KMS-11 (cell line): ENCODE results near the gene ERRFI1.

Experiments used
- H2AFZ ChIP-seq: fragments of 200-600 bp; sonication (generic); 2 replicates; pipeline ENCODE4 v1.6.1; 2016; ENCODE audit warnings: antibody characterized with exemption, mixed run types, low read depth
- H3K27ac ChIP-seq: fragments of 200-600 bp; sonication (generic); 2 replicates; pipeline ENCODE4 v1.6.1; 2016; ENCODE audit warnings: mild to moderate bottlenecking, mixed run types
- H3K27me3 ChIP-seq: fragments of 200-600 bp; sonication (generic); 2 replicates; pipeline ENCODE4 v1.6.1; 2017; ENCODE audit warnings: mild to moderate bottlenecking, low read depth, mixed run types, moderate library complexity; ENCODE audit not compliant: insufficient read depth
- H3K36me3 ChIP-seq: fragments of 200-600 bp; sonication (generic); 2 replicates; pipeline ENCODE4 v1.6.1; 2017; ENCODE audit warnings: mild to moderate bottlenecking, mixed run types; ENCODE audit not compliant: insufficient read depth
- H3K4me1 ChIP-seq: fragments of 200-600 bp; sonication (generic); 2 replicates; pipeline ENCODE4 v1.6.1; 2016; ENCODE audit warnings: mild to moderate bottlenecking, low read depth, mixed run types; ENCODE audit not compliant: poor library complexity, severe bottlenecking
- H3K4me2 ChIP-seq: fragments of 200-600 bp; sonication (generic); 2 replicates; pipeline ENCODE4 v1.7.0; 2016; ENCODE audit warnings: mild to moderate bottlenecking, mixed run types
- H3K4me3 ChIP-seq: fragments of 200-600 bp; sonication (generic); IDR thresholded peaks from 2 replicates; pipeline ENCODE4 v1.6.1; 2017; ENCODE audit warnings: low read depth, low read length, mixed read lengths; ENCODE audit not compliant: insufficient read depth
- H3K79me2 ChIP-seq: fragments of 200-600 bp; sonication (generic); 2 replicates; pipeline ENCODE4 v1.6.1; 2016; ENCODE audit warnings: low read depth, mixed run types; ENCODE audit not compliant: insufficient read depth
- H3K9ac ChIP-seq: fragments of 200-600 bp; sonication (generic); 2 replicates; pipeline ENCODE4 v1.6.1; 2016; ENCODE audit warnings: mild to moderate bottlenecking, mixed run types
- H4K20me1 ChIP-seq: fragments of 200-600 bp; sonication (generic); 2 replicates; pipeline ENCODE4 v1.6.1; 2016; ENCODE audit warnings: mild to moderate bottlenecking, mixed run types; ENCODE audit not compliant: insufficient read depth
- TF ChIP-seq, protein P1 (sequence below): fragments of 200-600 bp; sonication (generic); conservative IDR thresholded peaks from 2 replicates; pipeline ENCODE4 v1.6.1; 2017; ENCODE audit warnings: low read depth, mild to moderate bottlenecking, antibody characterized with exemption, low read length, moderate library complexity, mixed read lengths

ERRFI1 gene

GRCh38 chr1:8012955-8013354, 13.2 kb downstream of the ERRFI1 start:
- Histone ChIP-seq H3K79me2 (no peaks in the 10 kb centered on the region), H4K20me1 (no peaks in the 10 kb centered on the region), H3K27ac (no peak overlapping the region), H3K4me1 (peaks cover 3% of the 10 kb centered on the region), H3K36me3 (no peaks in the 10 kb centered on the region), H2AFZ (no peak overlapping the region), H3K4me2 (no peak overlapping the region), H3K27me3 (no peaks in the 10 kb centered on the region), H3K4me3 (no peak overlapping the region), H3K9ac (no peak overlapping the region)
- TF ChIP-seq, protein P1, sequence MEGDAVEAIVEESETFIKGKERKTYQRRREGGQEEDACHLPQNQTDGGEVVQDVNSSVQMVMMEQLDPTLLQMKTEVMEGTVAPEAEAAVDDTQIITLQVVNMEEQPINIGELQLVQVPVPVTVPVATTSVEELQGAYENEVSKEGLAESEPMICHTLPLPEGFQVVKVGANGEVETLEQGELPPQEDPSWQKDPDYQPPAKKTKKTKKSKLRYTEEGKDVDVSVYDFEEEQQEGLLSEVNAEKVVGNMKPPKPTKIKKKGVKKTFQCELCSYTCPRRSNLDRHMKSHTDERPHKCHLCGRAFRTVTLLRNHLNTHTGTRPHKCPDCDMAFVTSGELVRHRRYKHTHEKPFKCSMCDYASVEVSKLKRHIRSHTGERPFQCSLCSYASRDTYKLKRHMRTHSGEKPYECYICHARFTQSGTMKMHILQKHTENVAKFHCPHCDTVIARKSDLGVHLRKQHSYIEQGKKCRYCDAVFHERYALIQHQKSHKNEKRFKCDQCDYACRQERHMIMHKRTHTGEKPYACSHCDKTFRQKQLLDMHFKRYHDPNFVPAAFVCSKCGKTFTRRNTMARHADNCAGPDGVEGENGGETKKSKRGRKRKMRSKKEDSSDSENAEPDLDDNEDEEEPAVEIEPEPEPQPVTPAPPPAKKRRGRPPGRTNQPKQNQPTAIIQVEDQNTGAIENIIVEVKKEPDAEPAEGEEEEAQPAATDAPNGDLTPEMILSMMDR, result no peak

DNA sequence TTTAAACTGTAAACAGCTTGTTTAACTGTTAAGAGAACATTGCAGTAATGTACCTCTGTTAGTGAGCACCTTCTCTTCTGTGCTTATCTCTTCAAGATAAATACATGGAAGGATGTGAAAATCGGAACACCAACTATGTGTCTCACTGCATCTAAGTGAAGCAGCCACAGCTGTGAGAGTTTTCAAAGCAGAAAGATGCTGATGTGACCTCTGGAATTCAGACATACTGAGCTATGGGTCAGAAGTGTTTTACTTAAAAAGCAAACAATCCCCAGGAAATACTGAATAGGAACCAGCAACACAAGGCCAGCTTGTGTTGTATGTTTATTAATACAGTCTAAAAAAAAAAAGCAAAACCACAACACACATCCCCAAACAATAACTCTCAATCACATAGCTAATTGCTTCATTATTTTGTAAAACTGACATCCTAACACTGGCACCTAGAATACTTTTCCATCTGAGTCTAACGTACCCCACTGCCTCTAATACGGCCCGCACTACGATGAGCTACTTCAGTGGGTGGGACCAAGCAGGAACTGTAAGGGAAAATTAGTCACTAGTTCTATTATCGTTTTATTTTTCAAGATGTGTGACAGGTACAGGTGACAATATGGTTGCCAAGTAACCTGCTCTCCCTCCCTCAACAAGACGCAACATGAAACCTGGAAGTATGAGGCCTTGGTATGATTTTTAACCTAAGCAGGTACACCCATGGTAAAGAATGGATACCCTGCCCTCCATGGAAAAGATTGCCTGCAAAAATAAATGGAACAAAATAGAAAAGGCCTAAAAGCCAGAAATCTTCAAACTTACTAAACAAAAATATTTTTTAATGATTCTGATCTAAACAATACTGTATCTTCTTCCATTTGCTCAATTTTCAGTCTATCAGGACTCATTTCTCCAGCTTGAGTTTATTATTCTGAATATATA, 13.9 kb downstream of the ERRFI1 start:
- no peaks in the 10 kb centered on the region for H3K36me3 ChIP-seq
- no peak overlapping the region for H3K9ac ChIP-seq
- no peaks in the 10 kb centered on the region for H3K79me2 ChIP-seq
- no peaks in the 10 kb centered on the region for H3K27me3 ChIP-seq
- TF ChIP-seq, protein P1, result no peak
- no peak overlapping the region for H3K4me3 ChIP-seq
- H2AFZ ChIP-seq, result no peak overlapping the region
- H3K4me1 ChIP-seq, result peaks cover 3% of the 10 kb centered on the region
- no peaks in the 10 kb centered on the region for H4K20me1 ChIP-seq
- H3K4me2 ChIP-seq, result no peak overlapping the region
- no peak overlapping the region for H3K27ac ChIP-seq

DNA sequence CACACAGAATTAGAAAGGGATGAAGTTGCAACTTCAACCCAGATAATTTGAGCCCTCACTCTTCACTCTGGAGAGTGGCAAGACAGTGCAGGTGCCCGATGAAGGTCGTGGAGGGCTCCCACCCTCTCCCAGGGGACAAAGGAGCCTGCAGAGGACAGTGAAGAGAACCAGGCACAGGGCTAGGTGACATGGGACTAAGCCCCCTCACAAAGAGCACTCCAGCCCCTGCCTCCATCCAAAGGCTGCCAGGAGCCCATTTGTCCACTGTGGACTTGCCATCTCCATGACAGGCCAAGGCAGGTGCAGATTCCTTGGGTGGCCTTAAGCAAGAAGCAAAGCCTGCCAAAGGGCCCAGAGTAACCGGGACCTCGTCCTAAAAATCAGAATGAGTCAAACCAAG, 15.1 kb downstream of the ERRFI1 start:
- Histone ChIP-seq H3K36me3 (no peaks in the 10 kb centered on the region), H3K79me2 (no peaks in the 10 kb centered on the region), H3K27me3 (no peaks in the 10 kb centered on the region), H3K4me1 (peaks cover 3% of the 10 kb centered on the region), H3K4me3 (no peak overlapping the region), H4K20me1 (no peaks in the 10 kb centered on the region), H3K9ac (no peak overlapping the region), H2AFZ (no peak overlapping the region), H3K27ac (no peak overlapping the region), H3K4me2 (no peak overlapping the region)
- TF ChIP-seq, protein P1, result no peak

DNA sequence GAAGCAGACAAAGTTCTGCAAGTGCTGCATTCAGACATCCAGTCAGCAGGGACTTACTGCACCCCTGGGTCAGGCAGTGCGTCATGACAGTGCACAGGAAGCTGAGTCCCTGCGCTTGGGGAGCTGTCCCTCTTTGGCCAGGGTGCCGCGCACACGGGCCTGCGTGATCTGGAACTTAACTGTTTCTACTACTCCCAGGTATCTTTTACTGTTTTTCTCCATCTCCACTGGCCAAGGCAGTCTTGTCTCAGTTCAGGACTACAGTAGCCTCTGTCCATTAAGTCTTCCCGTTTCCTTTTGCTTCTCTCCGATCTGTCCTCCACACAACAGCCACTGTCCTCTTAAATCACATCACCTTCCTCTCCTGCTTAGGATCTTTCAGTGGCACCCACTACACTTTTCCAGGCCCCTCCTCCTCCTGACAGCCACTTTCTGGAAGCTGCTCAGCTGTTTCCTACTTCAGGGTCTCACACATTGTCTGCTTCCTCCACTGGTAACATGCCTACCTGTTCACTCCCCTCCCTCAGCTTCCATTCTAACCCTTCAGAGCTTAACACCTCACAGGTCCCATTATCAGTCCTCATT, 15.9 kb downstream of the ERRFI1 start:
- H3K27ac ChIP-seq, result no peak overlapping the region
- no peaks in the 10 kb centered on the region for H3K79me2 ChIP-seq
- H4K20me1 ChIP-seq, result no peaks in the 10 kb centered on the region
- TF ChIP-seq, protein P1, result no peak
- H3K4me1 ChIP-seq, result peaks cover 3% of the 10 kb centered on the region
- no peaks in the 10 kb centered on the region for H3K27me3 ChIP-seq
- no peak overlapping the region for H3K9ac ChIP-seq
- no peak overlapping the region for H3K4me3 ChIP-seq
- no peak overlapping the region for H3K4me2 ChIP-seq
- no peaks in the 10 kb centered on the region for H3K36me3 ChIP-seq
- H2AFZ ChIP-seq, result no peak overlapping the region
